HG02981 (cell line): ENCODE data around the gene SLC25A3.
"Not testable (repeated sequence)": the region's sequence is repeated elsewhere in the genome, so short reads cannot be mapped to it uniquely, and the experiment has no call there.

Experiments used
- ATAC-seq: cut with Tn5 transposase; IDR thresholded peaks from one replicate; pipeline ENCODE4 v1.9.1; 2021; ENCODE audit warnings: mild to moderate bottlenecking, moderate library complexity; ENCODE audit not compliant: unreplicated experiment

SLC25A3 gene

DNA sequence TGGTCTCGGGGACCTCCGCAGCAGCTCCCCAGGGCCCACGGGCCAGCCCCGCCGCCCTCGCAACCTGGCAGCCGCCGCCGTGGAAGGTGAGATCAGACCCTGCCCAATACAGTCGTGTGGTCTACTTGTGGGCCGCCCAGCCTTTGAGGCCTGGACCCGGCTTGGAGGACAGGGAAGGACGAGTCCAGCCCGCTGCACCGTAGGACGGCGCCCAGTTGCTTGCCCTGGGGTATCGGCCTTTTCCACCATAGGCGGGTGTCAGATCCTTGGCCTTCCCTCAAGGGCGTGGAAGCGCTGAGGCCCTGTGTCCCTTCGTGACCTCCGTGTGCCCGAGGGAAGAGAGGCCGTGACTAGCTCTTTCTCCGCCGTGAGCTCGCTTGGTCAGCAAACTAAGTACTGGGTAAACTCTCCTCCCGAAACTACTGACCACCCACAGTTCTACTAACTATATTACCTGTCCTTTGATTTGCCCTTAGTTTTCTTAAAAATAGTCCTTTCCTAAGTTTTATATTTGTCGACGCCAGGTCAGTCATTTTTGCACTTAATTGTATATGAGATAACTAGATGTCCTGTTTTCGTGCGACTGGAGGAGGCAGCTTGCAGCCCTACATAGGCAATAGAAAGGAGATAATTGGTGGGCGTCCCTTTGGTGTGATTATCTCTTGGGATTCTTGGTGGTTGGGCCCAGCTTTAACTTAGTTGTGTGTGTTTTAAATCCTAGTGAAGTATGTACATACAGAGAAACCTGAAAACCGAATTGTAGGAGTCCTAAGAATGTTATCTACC, 757 bp downstream of the SLC25A3 start:
- ATAC-seq, result no peak

DNA sequence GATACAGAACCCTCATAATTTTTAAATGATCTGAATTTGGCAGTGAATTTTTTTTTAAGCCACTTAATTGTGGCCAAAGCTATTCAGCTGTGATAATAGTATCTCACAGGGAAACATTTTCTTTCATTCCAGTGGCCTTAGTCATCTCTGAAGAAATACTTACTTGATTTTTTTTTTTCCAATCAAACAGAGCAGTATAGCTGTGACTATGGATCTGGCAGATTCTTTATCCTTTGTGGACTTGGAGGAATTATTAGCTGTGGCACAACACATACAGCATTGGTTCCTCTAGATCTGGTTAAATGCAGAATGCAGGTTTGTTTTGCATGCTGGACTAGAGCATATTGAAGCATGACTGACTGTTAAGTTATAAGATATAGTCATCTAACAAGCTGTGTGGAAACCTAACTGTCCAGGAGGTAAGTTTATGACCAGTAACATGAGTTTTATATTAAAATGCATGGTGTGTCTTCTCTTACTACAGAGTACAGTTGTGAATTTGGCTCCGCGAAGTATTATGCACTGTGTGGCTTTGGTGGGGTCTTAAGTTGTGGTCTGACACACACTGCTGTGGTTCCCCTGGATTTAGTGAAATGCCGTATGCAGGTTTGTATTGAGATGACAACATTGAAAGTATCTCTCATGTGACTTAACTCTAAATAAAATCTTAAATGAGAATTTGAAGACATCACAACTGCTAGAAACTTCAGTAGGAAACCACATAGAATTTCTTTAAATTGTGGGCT, 1.9 kb downstream of the SLC25A3 start:
- ATAC-seq, result no peak

DNA sequence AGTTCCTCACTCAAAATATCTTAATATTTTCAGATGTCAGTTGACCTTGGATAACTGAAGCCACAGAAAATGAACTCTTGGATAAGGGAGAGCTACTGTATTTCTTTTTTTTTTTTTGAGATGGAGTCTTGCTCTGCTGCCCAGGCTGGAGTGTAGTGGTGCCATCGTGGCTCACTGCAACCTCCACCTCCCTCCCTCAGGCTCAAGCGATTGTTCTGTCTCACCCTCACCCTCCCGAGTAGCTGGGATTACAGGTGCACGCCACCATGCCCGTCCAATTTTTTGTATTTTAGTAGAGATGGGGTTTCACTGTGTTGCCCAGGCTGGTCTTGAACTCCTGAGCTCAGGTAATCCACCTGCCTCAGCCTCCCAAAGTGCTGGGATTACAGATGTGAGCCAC, 3.8 kb downstream of the SLC25A3 start:
- not testable (repeated sequence) for ATAC-seq

DNA sequence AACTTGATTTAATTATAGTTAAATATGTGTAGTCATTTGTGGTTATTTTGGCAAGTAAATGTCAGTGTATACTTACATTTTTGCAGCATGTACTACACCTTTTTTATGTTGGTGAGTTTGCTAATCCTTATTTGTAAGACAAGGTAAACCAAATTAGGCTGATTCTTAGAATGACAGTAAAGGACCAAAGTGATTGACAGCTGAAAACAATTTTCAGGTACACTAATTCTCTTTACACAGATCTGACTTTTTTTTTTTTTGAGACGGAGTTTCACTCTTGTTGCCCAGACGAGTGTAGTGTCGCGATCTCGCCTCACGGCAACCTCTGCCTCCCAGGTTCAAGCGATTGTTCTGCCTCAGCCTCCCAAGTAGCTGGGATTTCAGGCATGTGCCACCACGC, 8.4 kb downstream of the SLC25A3 start:
- ATAC-seq, result no peak

DNA sequence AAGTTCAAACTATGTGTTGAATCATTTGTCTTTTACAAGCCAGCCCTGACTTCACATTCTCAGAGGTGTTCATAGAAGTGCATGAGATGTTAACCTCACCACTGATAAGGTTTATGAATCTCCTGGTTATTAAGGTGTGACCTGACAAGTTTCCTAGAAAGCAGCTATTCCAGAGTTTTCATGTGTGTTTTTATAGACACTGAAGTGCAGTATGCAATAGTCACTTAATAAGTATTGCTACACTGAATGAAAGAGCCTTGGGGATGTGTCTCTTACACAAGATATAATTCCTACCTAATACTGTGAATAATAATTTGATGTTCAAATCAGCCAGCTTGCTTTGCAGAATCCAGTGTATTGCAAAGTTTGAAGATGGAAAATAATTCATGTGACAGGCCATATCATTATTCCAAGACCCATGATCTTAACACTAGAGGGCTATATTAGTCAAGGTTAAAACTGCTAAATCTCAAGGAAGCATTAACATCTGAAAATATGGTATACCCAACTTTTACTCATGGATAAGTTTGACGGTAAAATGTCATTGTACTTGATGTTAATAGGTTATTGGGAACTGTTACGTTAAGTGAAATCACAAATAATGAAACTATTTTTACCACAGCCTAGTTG, 13.0 kb downstream of the SLC25A3 start:
- ATAC-seq, result no peak

DNA sequence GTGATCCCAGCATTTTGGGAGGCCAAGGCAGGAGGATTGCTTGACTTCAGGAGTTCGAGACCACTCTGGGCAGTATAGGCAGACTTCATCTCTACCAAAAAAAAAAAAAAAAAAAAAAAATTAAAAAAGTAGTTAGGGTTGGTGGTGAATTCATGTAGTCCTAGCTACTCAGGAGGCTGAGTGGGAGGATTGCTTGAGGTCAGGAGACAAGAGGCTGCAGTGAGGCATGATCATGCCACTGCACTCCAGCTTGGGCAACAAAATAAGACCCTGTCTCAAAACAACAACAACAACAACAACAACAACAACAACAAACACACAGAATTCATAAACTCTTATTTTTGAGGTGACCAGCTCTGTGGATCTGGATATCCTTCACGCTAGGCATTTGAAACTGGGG, 17.1 kb downstream of the SLC25A3 start:
- no peak for ATAC-seq

DNA sequence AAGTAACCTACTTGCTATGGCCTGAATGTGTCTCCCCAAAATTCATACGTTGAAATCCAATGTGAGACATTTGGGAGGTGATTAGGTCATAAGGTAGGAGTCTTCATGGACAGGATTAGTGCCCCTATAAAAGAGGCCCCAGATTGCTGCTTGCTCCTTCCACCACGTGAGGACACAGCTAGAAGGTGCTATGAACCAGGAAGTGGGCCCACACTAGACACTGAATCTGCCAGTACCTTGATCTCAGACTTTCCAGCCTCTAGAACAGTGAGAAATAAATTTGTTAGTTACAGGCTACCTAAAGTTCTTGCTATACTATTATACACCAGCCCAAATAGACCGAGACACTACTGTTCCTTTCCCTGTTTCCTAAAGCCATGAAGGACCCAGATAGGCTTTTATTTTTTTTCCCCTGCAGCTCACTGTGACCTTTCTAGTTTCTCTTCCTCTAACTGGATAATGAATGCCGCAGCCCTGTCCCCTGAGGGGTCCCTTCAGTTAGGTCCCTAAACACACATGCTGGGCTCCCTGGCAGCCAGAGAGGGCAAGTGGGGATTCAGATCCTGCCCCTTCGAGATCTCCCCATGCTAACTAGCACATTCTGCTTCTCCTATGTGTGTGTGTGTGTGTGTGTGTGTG, 19.3 kb downstream of the SLC25A3 start:
- ATAC-seq, result peak; percentile 90

DNA sequence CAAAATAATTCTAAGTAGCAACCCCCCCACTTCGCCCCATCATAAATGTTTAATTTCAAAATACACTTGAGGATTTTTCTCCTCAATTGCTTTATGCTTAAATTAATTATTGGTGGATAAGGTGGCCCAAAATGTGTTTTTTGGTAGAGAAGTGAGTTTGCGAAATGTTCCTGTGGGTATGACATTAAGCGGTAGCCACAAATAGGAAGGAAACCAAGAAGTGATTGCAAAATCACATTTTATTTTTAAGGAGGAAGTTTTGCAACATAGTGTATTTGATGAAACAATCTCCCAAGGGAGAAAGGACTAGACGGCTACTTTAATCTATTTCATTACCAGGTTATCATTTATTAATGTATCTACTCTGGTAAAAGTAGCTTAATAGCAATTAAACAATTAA, 25.5 kb downstream of the SLC25A3 start:
- ATAC-seq, result no peak

DNA sequence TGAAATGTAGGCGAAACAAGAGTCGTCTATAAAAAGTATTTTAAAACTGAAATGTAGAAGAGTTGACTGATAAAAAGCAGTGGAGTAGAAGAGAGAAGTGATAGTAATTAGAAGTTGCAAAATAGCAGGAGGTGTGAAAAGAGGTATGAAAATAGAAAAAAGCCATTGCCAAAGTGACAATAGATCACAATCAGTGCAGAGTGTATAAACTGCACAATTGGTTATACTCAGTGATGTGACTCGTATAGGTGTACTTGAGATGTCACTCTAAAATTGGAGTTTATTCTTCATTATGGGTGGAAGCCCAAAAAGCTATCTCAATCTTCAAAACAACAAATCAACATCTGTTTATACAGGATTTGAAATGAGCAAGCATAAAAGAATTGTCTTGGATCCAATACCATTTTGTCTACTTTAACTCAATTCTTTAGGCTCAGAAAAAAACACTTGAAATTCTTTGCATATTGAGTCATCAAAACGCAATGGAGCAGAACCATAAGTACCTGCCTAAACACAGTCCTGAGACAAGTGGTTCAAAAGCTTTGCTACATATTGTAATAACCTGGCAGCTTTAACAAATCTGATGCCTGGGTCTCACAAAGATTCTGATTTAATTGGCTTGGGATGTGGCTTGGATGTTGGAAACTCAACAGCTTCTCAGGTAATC, 42.3 kb downstream of the SLC25A3 start:
- peak; percentile 85 for ATAC-seq

DNA sequence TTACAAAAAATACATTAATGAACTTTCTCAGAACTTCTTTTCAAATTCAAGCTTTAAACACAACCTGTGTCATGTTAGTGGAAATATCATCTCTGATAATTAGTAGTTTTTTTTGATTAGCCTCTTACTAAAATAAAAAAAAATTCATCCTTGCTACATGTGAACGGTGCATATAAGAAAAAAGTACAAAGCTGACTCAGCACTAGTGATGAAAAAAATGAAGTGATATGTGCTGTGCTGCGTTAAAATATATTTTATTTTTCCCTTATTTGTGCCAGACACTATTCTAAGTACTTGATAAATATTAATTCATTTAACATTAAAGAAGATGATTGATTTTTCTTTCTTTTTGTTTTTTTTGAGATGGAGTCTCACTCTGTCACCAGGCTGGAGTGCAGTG, 43.6 kb downstream of the SLC25A3 start:
- no peak for ATAC-seq

DNA sequence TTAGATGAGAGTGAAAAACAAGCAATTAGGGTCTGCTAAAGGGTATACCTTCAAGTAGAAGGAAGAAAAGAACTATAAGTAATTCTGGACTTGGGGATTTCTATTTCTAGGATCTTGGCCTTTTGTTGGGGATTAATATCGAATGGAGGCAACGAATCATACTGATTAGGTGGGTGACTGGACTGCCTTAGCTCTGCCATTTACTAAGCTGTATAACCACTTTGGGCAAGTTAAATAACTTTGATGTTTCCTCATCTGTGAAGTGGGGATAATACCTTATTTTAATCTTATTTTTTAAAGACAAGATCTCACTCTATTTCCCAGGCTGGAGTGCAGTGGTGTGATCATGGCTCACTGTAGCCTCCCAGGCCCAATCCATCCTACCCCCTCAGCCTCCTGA, 44.5 kb downstream of the SLC25A3 start:
- no peak for ATAC-seq

DNA sequence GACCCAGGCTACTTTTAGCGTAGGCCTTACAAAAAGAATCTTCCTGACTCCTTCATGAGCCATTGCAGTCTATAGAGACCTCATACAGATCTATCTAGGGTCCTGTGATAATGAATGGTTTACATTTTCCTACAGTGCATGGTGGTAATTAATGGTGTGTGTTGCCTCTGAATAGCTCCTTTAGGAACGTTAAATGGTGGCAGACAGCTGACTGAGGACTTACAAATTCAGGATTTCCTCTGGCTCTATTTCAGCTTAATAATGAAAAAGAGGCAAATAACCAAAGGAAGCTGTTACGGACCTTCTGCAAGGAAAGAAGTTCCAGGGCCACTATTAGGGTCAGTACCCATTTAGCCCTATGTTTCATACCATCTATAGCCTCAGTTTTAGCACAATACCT, 46.0 kb downstream of the SLC25A3 start:
- no peak for ATAC-seq

DNA sequence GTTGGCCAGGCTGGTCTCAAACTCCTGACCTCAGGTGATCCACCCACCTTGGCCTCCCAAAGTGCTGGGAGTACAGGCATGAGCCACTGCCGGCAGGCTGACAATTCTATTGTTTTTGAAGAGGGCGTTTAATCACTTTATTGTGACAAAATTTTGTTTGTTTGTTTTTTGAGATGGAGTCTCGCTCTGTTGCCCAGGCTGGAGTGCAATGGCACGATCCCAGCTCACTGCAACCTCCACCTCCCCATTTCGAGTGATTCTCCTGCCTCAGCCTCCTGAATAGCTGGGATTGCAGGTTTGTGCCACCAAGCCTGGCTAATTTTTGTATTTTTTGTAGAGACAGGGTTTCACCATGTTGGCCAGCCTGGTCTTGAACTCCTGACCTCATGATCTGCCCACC, 49.3 kb downstream of the SLC25A3 start:
- not testable (repeated sequence) for ATAC-seq

DNA sequence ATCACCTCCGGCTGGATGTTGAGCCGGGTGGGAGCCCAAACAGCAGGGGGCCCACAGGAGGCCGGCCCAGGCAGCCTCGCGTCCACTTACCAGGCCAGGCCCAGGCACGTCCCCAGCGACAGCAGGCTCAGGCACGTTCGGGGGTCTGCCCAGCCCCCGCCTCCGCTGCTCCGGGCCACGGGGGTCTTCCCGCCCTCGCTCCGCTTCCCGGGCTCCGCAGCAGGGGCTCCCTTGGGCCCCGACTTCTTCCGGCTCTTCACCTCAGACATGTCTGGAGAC, 50.9 kb downstream of the SLC25A3 start:
- ATAC-seq, result peak; percentile 6

DNA sequence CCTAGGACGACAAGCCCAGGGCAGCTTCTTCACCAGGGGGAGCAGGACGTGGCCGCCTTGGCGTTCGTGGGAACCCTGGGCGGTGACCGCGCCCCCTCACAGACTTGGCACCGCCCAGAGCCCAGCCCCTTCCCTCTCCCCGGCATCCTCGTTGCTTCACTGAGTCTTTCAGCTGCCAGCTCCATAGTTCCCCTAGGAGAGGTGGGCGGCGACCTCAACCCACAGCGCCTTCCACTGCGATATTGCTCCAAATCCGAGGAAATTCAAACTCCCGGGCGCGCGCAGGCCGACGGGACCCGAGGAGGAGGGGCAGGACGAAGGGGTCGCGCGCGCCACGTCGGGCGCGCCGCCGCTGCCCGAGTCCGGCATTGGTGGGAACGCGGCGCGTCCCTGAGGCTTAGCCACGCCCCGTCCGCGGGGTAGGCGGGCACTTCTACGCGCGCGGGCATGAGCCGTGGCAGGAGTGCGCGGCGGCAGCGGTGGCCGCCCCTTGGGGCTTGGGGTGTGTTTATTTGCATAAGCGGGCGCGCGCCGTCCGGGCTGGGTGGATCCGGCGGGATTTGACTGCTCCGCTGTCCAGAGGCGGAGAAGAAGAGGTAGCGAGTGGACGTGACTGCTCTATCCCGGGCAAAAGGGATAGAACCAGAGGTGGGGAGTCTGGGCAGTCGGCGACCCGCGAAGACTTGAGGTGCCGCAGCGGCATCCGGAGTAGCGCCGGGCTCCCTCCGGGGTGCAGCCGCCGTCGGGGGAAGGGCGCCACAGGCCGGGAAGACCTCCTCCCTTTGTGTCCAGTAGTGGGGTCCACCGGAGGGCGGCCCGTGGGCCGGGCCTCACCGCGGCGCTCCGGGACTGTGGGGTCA, 51.5 kb downstream of the SLC25A3 start, which contains the start of the genes APAF1 and IKBIP:
Gene APAF1 (plus strand): TSS at position 579 of the 860 bp plus-strand sequence. CDS start 3,070 bp downstream, outside the sequence.
Gene IKBIP (minus strand): TSS at position 77 of the 860 bp plus-strand sequence. CDS start 87 bp downstream, outside the sequence.
- peak; percentile 86 for ATAC-seq

DNA sequence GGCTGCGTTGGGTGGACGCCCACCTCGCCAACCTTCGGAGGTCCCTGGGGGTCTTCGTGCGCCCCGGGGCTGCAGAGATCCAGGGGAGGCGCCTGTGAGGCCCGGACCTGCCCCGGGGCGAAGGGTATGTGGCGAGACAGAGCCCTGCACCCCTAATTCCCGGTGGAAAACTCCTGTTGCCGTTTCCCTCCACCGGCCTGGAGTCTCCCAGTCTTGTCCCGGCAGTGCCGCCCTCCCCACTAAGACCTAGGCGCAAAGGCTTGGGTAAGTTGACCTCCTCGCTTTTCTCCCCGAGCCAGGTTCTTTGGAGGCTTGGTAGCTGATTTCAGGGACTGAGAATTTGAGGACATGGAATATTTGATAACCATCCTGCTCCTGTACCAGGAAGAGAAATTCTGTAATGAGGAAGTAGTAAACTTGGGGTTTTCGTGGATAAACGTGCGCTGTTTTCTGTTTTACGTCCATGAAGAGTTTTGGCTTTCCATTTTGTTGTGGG, 52.1 kb downstream of the SLC25A3 start:
- no peak for ATAC-seq

DNA sequence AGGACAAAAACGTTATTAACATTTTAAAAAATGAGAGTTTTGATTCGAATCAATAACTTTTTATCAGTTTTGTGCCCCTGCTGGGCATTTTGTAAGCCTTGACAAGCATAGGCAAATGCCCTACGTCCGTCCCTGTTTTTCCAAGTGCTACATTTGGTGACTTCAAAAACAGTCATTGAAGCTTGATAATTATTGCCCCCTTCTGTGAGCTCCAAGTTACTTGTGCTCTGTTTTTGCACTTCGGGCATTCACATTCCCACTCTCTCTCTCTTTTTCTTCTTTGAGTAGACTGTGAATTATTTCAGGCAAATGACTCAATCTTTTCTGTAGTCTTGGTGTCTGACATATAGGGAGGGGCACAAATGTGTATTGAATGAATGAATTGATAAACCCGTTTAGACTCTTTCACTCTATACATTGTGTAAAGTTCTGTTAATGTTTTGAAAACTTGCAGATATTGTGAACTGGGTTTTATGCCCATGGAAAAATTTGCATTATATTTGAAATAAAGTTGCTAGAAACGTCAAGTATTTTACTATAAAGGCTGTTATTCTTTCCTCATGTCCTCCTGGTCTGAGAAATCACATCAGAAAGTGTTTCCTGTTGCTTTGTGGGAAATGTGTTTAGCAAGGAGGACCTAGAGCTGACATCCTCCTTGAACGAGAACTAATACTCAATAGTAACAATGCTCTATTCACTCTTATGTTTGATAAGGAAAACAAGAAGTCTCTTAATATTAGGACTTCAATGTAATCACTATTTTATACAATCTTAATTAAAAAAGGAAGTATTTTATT, 53.0 kb downstream of the SLC25A3 start:
- no peak for ATAC-seq

DNA sequence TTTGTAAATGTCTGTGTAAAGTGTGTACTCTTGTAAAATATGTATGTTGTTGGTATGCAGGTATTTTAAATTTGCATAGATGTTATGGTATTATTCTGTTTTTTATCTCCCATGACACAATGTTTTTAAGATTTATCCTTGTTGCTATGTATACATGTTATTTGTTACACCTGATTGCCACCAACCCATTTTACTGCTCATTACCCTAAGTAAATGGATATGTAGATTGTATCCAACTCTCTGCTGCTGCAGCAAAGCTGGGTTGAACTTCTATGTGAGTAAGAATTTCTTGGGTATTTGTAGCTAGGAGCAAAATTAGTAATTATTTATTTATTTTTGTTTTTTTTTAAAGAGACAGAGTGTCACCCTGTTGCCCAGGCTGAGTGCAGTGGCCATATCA, 57.8 kb downstream of the SLC25A3 start:
- no peak for ATAC-seq
